ENCODE measurements around the gene TEDC2. TPM values are rescaled to one million over a fixed set of nuclear protein-coding genes. Genes with fewer than 3 reads are reported as not detected.

Gene TEDC2
- total RNA-seq, 1 experiment from 2014 or later: 48.5 TPM

DNA sequence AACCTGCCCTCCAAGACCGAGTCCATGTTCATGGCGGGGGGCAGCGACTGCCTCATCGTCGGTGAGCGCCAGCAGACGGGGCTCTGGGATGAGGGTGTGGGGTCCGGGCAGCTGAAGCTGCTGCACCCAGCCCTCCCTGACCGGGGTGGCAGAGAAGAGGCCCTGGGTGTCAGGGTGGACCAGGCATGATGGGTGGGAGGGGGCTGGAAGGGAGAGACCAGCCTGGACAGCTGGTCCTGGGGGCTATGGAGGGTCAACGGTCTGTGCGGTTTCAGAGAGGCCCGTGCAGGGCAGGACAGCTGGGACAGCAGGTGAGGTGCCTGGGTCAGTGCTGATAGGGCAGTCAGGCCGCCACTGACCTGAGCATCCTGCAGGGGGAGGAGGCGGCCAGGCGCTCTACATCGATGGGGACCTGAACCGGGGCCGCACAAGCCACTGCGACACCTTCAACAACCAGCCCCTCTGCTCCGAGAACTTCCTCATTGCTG is 40.6 kb downstream of the TEDC2 start:
- no peak for DNase-seq (ENCODE audit: low spot score)
- Histone ChIP-seq H3K36me3 (ENCODE audit: insufficient read depth, low read length, poor library complexity, severe bottlenecking) (peaks cover 4% of the 10 kb centered on the region), H3K4me1 (ENCODE audit: insufficient read depth, low read length, poor library complexity, severe bottlenecking) (peaks cover 5% of the 10 kb centered on the region), H3K4me3 (ENCODE audit: low read depth, low read length, poor library complexity, severe bottlenecking) (no peak overlapping the region), H3K9me3 (ENCODE audit: low read depth, low read length, poor library complexity, severe bottlenecking) (no peaks in the 10 kb centered on the region), H3K27me3 (replicated peaks; ENCODE audit: insufficient read depth, low read depth, low read length, poor library complexity) (no peaks in the 10 kb centered on the region), H3K27ac (ENCODE audit: low read depth, low read length, poor library complexity, severe bottlenecking) (no peak overlapping the region)
- ChIA-PET CTCF (interaction anchor here (0.6 to 1.3 kb wide), 4 partner anchors 11 to 160 kb away, joined by 5 to 10 read pairs (median 6); partner anchors contain the start of gene ABCA3), POLR2A (ENCODE audit: low non-redundant PET) (no interaction called here)
- no TSS peak for BruUV-seq (replicated peaks)
- intact Hi-C loops (cut with micrococcal nuclease; ENCODE audit: unreplicated experiment): loop anchor here (2.0 to 10.0 kb wide), 3 partner anchors 158 to 236 kb away; partner anchors contain the start of genes ABCA3 and RNPS1
- TF ChIP-seq, protein P1, sequence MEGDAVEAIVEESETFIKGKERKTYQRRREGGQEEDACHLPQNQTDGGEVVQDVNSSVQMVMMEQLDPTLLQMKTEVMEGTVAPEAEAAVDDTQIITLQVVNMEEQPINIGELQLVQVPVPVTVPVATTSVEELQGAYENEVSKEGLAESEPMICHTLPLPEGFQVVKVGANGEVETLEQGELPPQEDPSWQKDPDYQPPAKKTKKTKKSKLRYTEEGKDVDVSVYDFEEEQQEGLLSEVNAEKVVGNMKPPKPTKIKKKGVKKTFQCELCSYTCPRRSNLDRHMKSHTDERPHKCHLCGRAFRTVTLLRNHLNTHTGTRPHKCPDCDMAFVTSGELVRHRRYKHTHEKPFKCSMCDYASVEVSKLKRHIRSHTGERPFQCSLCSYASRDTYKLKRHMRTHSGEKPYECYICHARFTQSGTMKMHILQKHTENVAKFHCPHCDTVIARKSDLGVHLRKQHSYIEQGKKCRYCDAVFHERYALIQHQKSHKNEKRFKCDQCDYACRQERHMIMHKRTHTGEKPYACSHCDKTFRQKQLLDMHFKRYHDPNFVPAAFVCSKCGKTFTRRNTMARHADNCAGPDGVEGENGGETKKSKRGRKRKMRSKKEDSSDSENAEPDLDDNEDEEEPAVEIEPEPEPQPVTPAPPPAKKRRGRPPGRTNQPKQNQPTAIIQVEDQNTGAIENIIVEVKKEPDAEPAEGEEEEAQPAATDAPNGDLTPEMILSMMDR (conservative IDR thresholded peaks at IDR 0.05; ENCODE audit: low read depth, low read length): no peak
- TF ChIP-seq EZH2 (IDR thresholded peaks at IDR 0.05; ENCODE audit: borderline replicate concordance, low read depth, low read length, poor library complexity, severe bottlenecking): no peak

DNA sequence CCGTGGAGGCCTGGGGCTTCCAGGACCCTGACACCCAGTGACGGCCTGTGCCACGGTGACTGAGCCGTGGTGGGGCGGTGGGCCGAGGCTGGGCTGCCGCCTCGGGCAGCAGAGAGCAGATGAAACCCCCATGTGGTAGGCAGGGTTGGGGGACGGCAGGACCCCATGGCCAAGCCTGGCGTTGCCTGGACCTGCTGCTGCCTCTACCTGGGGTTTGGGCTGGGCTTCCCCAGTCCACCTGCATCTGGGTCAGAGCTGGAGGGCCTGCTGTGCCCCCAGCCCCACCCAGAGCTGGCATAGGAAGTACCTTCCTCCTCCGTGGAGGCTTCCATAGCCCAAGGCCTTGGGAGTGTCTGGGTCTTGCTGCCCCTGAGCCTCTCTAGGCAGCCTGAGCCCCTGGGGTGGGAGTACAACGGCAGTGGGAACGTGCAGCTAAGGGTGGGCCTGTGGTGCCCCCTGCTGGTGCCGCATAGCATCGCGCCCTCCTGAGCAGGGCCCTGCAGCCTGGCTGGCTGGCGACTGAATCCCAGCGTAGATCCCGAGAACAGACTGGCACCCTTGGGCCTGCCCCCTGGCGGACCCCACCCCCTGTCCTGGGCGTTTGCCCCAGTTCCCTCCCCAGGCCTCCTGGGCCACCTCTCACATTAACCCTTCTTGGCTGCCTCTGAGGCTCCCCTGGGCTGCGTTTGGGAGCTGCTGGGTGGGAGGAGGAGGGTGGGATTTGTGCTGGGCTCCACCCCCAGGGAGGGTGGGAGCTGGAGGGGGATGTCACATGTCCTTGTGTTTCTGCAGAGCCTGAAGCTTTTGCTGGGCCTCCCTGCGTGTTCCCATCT is 41.2 kb downstream of the TEDC2 start:
- POLR2A ChIA-PET (ENCODE audit: low non-redundant PET): interaction anchor here (0.6 to 0.8 kb wide), 2 partner anchors 210 to 346 kb away, joined by 3 to 5 read pairs; partner anchors contain the start of gene TRAF7
- peaks cover 5% of the 10 kb centered on the region for H3K4me1 ChIP-seq (ENCODE audit: insufficient read depth, low read length, poor library complexity, severe bottlenecking)
- DNase-seq (ENCODE audit: low spot score): peak; percentile 91
- no peaks in the 10 kb centered on the region for H3K27me3 ChIP-seq (replicated peaks; ENCODE audit: insufficient read depth, low read depth, low read length, poor library complexity)
- CTCF ChIA-PET: interaction anchor here (0.6 to 1.3 kb wide), 12 partner anchors 10 to 485 kb away, joined by 3 to 12 read pairs (median 6); partner anchors contain the start of genes ABCA3, AMDHD2, NTN3 and TBC1D24
- intact Hi-C loops (cut with micrococcal nuclease; ENCODE audit: unreplicated experiment): loop anchor here (2.0 to 10.0 kb wide), 3 partner anchors 159 to 236 kb away; partner anchors contain the start of genes ABCA3 and RNPS1
- no peaks in the 10 kb centered on the region for H3K9me3 ChIP-seq (ENCODE audit: low read depth, low read length, poor library complexity, severe bottlenecking)
- BruUV-seq (replicated peaks): no TSS peak
- H3K4me3 ChIP-seq (ENCODE audit: low read depth, low read length, poor library complexity, severe bottlenecking): peak overlapping the region; percentile 37
- peak overlapping the region; percentile 40 for H3K27ac ChIP-seq (ENCODE audit: low read depth, low read length, poor library complexity, severe bottlenecking)
- TF ChIP-seq, protein P1 (conservative IDR thresholded peaks at IDR 0.05; ENCODE audit: low read depth, low read length): peak; percentile 99
- TF ChIP-seq EZH2 (IDR thresholded peaks at IDR 0.05; ENCODE audit: borderline replicate concordance, low read depth, low read length, poor library complexity, severe bottlenecking): no peak
- H3K36me3 ChIP-seq (ENCODE audit: insufficient read depth, low read length, poor library complexity, severe bottlenecking): peaks cover 4% of the 10 kb centered on the region

DNA sequence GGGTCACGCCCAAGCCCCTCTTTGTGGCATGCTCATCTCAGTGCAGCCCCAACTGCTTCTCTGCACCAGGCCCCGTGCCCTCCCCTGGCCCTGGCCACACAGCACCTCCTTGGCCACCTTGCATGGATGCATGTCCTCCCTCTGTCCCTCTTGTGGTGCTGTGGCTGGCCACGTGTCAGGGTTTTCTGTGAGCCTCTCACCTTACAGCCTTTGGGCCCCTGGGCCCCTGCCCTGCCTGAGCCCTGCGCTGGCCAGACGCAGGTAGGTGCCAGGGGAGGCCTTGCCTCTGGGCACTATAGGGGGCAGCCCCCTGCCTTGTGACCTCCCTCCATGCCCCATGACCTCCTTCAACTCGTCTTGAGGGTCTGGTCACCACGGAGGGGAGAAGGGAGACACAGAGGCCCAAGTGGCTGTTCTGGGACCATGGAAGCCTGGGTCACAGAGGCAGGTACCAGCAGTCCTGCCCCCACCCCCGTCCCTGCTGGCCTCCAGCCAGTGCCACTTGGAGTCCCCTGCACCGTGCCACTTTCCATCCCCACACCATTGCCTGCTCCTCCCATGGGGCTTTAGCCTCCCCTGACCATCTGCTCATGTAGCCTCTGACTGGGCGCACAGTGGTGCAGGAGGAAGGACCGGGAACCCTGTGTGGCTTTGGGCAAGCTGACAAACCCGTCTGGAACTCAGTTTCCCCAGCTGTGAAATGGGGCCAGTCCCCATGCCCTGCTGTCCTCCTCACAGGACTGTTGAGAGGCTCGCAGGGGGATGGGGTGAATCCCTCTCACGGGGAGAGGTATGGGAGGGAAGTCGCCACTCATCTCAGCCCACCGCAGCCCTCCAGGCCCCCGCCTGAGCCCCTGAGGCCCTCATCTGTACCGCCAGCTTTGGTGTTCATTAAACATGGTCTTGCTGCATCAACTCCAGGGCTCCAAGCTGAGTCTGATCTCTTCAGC is 42.3 kb downstream of the TEDC2 start:
- TF ChIP-seq, protein P1 (conservative IDR thresholded peaks at IDR 0.05; ENCODE audit: low read depth, low read length): no peak
- no peak for TF ChIP-seq EZH2 (IDR thresholded peaks at IDR 0.05; ENCODE audit: borderline replicate concordance, low read depth, low read length, poor library complexity, severe bottlenecking)
- H3K27me3 ChIP-seq (replicated peaks; ENCODE audit: insufficient read depth, low read depth, low read length, poor library complexity): no peaks in the 10 kb centered on the region
- no TSS peak for BruUV-seq (replicated peaks)
- POLR2A ChIA-PET (ENCODE audit: low non-redundant PET): interaction anchor here (0.6 to 0.8 kb wide), 2 partner anchors 211 to 347 kb away, joined by 3 to 5 read pairs; partner anchors contain the start of gene TRAF7
- peaks cover 5% of the 10 kb centered on the region for H3K4me1 ChIP-seq (ENCODE audit: insufficient read depth, low read length, poor library complexity, severe bottlenecking)
- H3K4me3 ChIP-seq (ENCODE audit: low read depth, low read length, poor library complexity, severe bottlenecking): no peak overlapping the region
- peaks cover 4% of the 10 kb centered on the region for H3K36me3 ChIP-seq (ENCODE audit: insufficient read depth, low read length, poor library complexity, severe bottlenecking)
- DNase-seq (ENCODE audit: low spot score): no peak
- no peak overlapping the region for H3K27ac ChIP-seq (ENCODE audit: low read depth, low read length, poor library complexity, severe bottlenecking)
- CTCF ChIA-PET: interaction anchor here (0.6 to 1.3 kb wide), 11 partner anchors 9 to 486 kb away, joined by 3 to 12 read pairs (median 5); partner anchors contain the start of genes ABCA3, AMDHD2, NTN3 and TBC1D24
- no peaks in the 10 kb centered on the region for H3K9me3 ChIP-seq (ENCODE audit: low read depth, low read length, poor library complexity, severe bottlenecking)
- intact Hi-C loops (cut with micrococcal nuclease; ENCODE audit: unreplicated experiment): loop anchor here (2.0 to 10.0 kb wide), 3 partner anchors 160 to 237 kb away; partner anchors contain the start of genes ABCA3 and RNPS1
